HCT116 (cell line): ENCODE results near the gene HOXA1. TPM values are rescaled to one million over a fixed set of nuclear protein-coding genes. Genes with fewer than 3 reads are reported as not detected.
A peak's percentile ranks its signal among the peaks of the same experiment; 100 is the strongest.

Experiments used
- ATAC-seq: fragments of 200-7000 bp; cut with Tn5 transposase; 2 replicates; pipeline ENCODE4 v1.9.1; 2020; ENCODE audit warnings: mild to moderate bottlenecking, moderate library complexity
- BruUV-seq: library from RNA; stranded (reverse); fragments of 400-500 nt; replicated peaks from 2 replicates; lab custom pipeline; 2021; lab: Mats Ljungman, UMichigan
- CTCF ChIA-PET: fragments of 300-600 bp; sonication (Branson Sonifier 250); formaldehyde crosslinking; loops from one replicate; lab custom pipeline; 2021; ENCODE audit warnings: antibody characterized with exemption; lab: Charles Lee
- POLR2A ChIA-PET: fragments of 300-600, 350-600 bp; sonication (Branson Sonifier 250); formaldehyde crosslinking; loops from one replicate; lab custom pipeline; 2021; ENCODE audit warnings: antibody characterized with exemption; lab: Charles Lee
- RAD21 ChIA-PET, 2 experiments: fragments of 300-600 bp; sonication (Branson Sonifier 250); formaldehyde crosslinking; loops; one replicate each; lab custom pipeline; 2023; ENCODE audit warnings: low total read pairs in 2 of 2; ENCODE audit not compliant: uncharacterized antibody in 2 of 2, unreplicated experiment in 2 of 2, low non-redundant PET in 1 of 2; lab: Charles Lee
- DNase-seq: peaks from one replicate; pipeline ENCODE4 v3.0.0-alpha.2; 2010; ENCODE audit warnings: low read depth, low spot score
- H2AFZ ChIP-seq: fragments of 200-600 bp; shearing (Covaris generic), sonication (generic); 2 replicates; pipeline ENCODE4 v1.6.1; 2017; ENCODE audit warnings: low read depth, mixed run types, mixed read lengths, antibody characterized with exemption, low read length; ENCODE audit not compliant: poor library complexity, severe bottlenecking
- H3K27ac ChIP-seq: 2 replicates; pipeline ENCODE4 v1.5.1; 2012; ENCODE audit warnings: low read depth, low read length
- H3K27me3 ChIP-seq: fragments of 200-600 bp; sonication (generic); 2 replicates; pipeline ENCODE4 v1.6.1; 2016; ENCODE audit warnings: mixed run types, low read length, mixed read lengths; ENCODE audit not compliant: insufficient read depth
- H3K36me3 ChIP-seq, 2 experiments: fragments of 200-500 bp in 1 of 2; fragments of 200-600 bp in 1 of 2; sonication (Bioruptor generic) in 1 of 2; sonication (generic) in 1 of 2; 2 replicates each; pipeline versions ENCODE4 v1.5.1 to v1.6.1; 2014 to 2016; ENCODE audit warnings: low read length in 2 of 2, inconsistent platforms in 1 of 2, mixed read lengths in 1 of 2, mixed run types in 1 of 2; ENCODE audit not compliant: insufficient read depth in 2 of 2, control insufficient read depth in 1 of 2
- H3K4me1 ChIP-seq, 2 experiments: fragments of 200-600 bp in 1 of 2; sonication (generic) in 1 of 2; 2 replicates each; pipeline versions ENCODE4 v1.5.1 to v1.6.1; 2012 to 2017; ENCODE audit warnings: low read length in 2 of 2, inconsistent platforms in 1 of 2, mild to moderate bottlenecking in 1 of 2, mixed read lengths in 1 of 2, mixed run types in 1 of 2, moderate library complexity in 1 of 2; ENCODE audit not compliant: insufficient read depth in 2 of 2, control insufficient read depth in 1 of 2
- H3K4me2 ChIP-seq: fragments of 200-600 bp; sonication (generic); 2 replicates; pipeline ENCODE4 v1.6.1; 2017; ENCODE audit warnings: mixed run types, low read length, mixed read lengths
- H3K4me3 ChIP-seq, 2 experiments: fragments of 200-600 bp in 1 of 2; sonication (generic) in 1 of 2; replicated peaks in 1 of 2; 2 replicates each; pipeline ENCODE4 v1.5.1; 2011 to 2016; ENCODE audit warnings: low read length in 2 of 2, control low read depth in 1 of 2, low read depth in 1 of 2, mild to moderate bottlenecking in 1 of 2, mixed read lengths in 1 of 2, mixed run types in 1 of 2
- H3K79me2 ChIP-seq: fragments of 200-600 bp; sonication (generic); 2 replicates; pipeline ENCODE4 v1.6.1; 2017; ENCODE audit warnings: mild to moderate bottlenecking, mixed run types, low read length, moderate library complexity, mixed read lengths; ENCODE audit not compliant: insufficient read depth
- H3K9ac ChIP-seq: fragments of 200-600 bp; sonication (generic); 2 replicates; pipeline ENCODE4 v1.6.1; 2016; ENCODE audit warnings: low read length, mixed read lengths
- H3K9me2 ChIP-seq: fragments of 200-600 bp; sonication (generic), shearing (Covaris generic); 2 replicates; pipeline ENCODE4 v1.6.1; 2017; ENCODE audit warnings: mixed run types, mild to moderate bottlenecking, moderate library complexity; ENCODE audit not compliant: insufficient read depth
- H3K9me3 ChIP-seq, 2 experiments: fragments of 200-500 bp in 1 of 2; fragments of 200-600 bp in 1 of 2; sonication (Bioruptor generic) in 1 of 2; sonication (generic) in 1 of 2; 2 replicates each; pipeline ENCODE4 v1.6.1; 2014 to 2017; ENCODE audit warnings: low read length in 2 of 2, mixed read lengths in 2 of 2, inconsistent platforms in 1 of 2, low read depth in 1 of 2, mild to moderate bottlenecking in 1 of 2, mixed run types in 1 of 2, moderate library complexity in 1 of 2; ENCODE audit not compliant: control insufficient read depth in 1 of 2, insufficient read depth in 1 of 2
- H4K20me1 ChIP-seq: fragments of 200-600 bp; sonication (generic), shearing (Covaris generic); 2 replicates; pipeline ENCODE4 v1.6.1; 2017; ENCODE audit warnings: mixed run types, mild to moderate bottlenecking, moderate library complexity; ENCODE audit not compliant: insufficient read depth
- ATF3 ChIP-seq: IDR thresholded peaks from 2 replicates; pipeline ENCODE4 v1.6.1; 2012
- CBX3 ChIP-seq: IDR thresholded peaks from 2 replicates; pipeline ENCODE4 v1.6.1; 2012; ENCODE audit warnings: low read depth
- CTCF ChIP-seq, 3 experiments: fragments of 200-600 bp in 1 of 3; sonication (generic) in 1 of 3; IDR thresholded peaks in 2 of 3; conservative IDR thresholded peaks in 1 of 3; 2 replicates each; pipeline ENCODE4 v1.5.1; 2012 to 2017; ENCODE audit warnings: low read depth in 2 of 3, low read length in 2 of 3, antibody characterized with exemption in 1 of 3, borderline replicate concordance in 1 of 3, control low read depth in 1 of 3, mild to moderate bottlenecking in 1 of 3, mixed read lengths in 1 of 3, mixed run types in 1 of 3, moderate library complexity in 1 of 3; ENCODE audit not compliant: insufficient read depth in 1 of 3
- EGR1 ChIP-seq: IDR thresholded peaks from 2 replicates; pipeline ENCODE4 v1.6.1; 2012; ENCODE audit warnings: low read depth
- ELF1 ChIP-seq: IDR thresholded peaks from 2 replicates; pipeline ENCODE4 v1.6.1; 2012; ENCODE audit warnings: low read depth, borderline replicate concordance
- EZH2 ChIP-seq: fragments of 200-600 bp; sonication (generic); IDR thresholded peaks from 2 replicates; pipeline ENCODE4 v1.6.1; 2017; ENCODE audit warnings: antibody characterized with exemption, mixed run types
- EZH2phosphoT487 ChIP-seq: fragments of 200-600 bp; IDR thresholded peaks from 2 replicates; pipeline ENCODE4 v1.6.1; 2018; ENCODE audit warnings: antibody characterized with exemption, borderline replicate concordance
- FOSL1 ChIP-seq: IDR thresholded peaks from 2 replicates; pipeline ENCODE4 v1.6.1; 2012; ENCODE audit warnings: low read depth
- JUND ChIP-seq: IDR thresholded peaks from 2 replicates; pipeline ENCODE4 v1.6.1; 2012
- MAX ChIP-seq: IDR thresholded peaks from 2 replicates; pipeline ENCODE4 v1.6.1; 2012
- POLR2A ChIP-seq: IDR thresholded peaks from 2 replicates; pipeline ENCODE4 v1.7.0; 2011; ENCODE audit warnings: borderline replicate concordance; ENCODE audit not compliant: insufficient read depth, insufficient read length; ENCODE audit errors: extremely low read depth
- POLR2AphosphoS5 ChIP-seq: IDR thresholded peaks from 2 replicates; pipeline ENCODE4 v1.6.1; 2011; ENCODE audit warnings: mild to moderate bottlenecking, low read depth, low read length, moderate library complexity
- RAD21 ChIP-seq: IDR thresholded peaks from 2 replicates; pipeline ENCODE4 v1.6.1; 2012; ENCODE audit warnings: low read depth, mild to moderate bottlenecking
- SIN3A ChIP-seq: IDR thresholded peaks from 2 replicates; pipeline ENCODE4 v1.6.1; 2012; ENCODE audit warnings: low read depth
- SP1 ChIP-seq: IDR thresholded peaks from 2 replicates; pipeline ENCODE4 v1.6.1; 2012; ENCODE audit warnings: low read depth
- SRF ChIP-seq: IDR thresholded peaks from 2 replicates; pipeline ENCODE4 v1.6.1; 2012; ENCODE audit warnings: low read depth
- TCF7L2 ChIP-seq: IDR thresholded peaks from 2 replicates; pipeline ENCODE4 v1.7.0; 2011; ENCODE audit warnings: borderline replicate concordance, inconsistent platforms; ENCODE audit not compliant: insufficient read depth, insufficient read length; ENCODE audit errors: extremely low read depth
- ZBTB33 ChIP-seq: IDR thresholded peaks from 2 replicates; pipeline ENCODE4 v1.6.1; 2011; ENCODE audit warnings: mild to moderate bottlenecking, low read length, moderate library complexity; ENCODE audit not compliant: insufficient replicate concordance; ENCODE audit errors: extremely low read depth
- ZFX ChIP-seq: fragments of 450-650 bp; IDR thresholded peaks from 2 replicates; pipeline ENCODE4 v1.6.1; 2017
- ZNF274 ChIP-seq: fragments of 200-500 bp; sonication (Bioruptor generic); IDR thresholded peaks from 2 replicates; pipeline ENCODE4 v1.6.1; 2014; ENCODE audit warnings: mild to moderate bottlenecking, low read depth, low read length, inconsistent platforms
- intact Hi-C: fragments of 100-400 bp; cut with micrococcal nuclease; formaldehyde crosslinking; loops from 2 replicates; pipeline ENCODE4 v1.10.0; 2022
- total RNA-seq: library from RNA; stranded (reverse); gene quantifications from one replicate; pipeline ENCODE4 v1.2.1, GENCODE V29; 2021; ENCODE audit not compliant: unreplicated experiment

HOXA1 gene
- total RNA-seq, 1 experiment from 2014 or later = 2.8 TPM

- TF ChIP-seq ZFX (peak; percentile 60), EZH2 (no peak), EZH2phosphoT487 (no peak), TCF7L2 (peak; percentile 60), POLR2A (no peak), EGR1 (no peak), SIN3A (peak; percentile 68; the same call in 1 of the 2 replicates), CBX3 (no peak)
Observed at GRCh38 chr7:27095897-27096767, at the start of gene HOXA1 (continued).

- RAD21 ChIA-PET = no interaction called here
- ATAC-seq (no peak), DNase-seq (no peak)
- H3K9ac ChIP-seq = no peak overlapping the region
- no peak overlapping the region for H3K4me3 ChIP-seq
- CTCF ChIA-PET = no interaction called here
- peaks cover 8 to 12% of the 10 kb centered on the region in 2 experiments; a peak in 3 of 4 replicates for H3K36me3 ChIP-seq
- no peaks in the 10 kb centered on the region for H3K9me3 ChIP-seq
- peaks cover 32% of the 10 kb centered on the region for H3K79me2 ChIP-seq
- intact Hi-C loops = no loop called here
- H4K20me1 ChIP-seq = no peaks in the 10 kb centered on the region
- no TSS peak for BruUV-seq
- H3K27ac ChIP-seq = no peak overlapping the region
- no peak overlapping the region for H3K4me2 ChIP-seq
- POLR2A ChIA-PET = no interaction called here
- H3K4me1 ChIP-seq = peaks cover 15 to 31% of the 10 kb centered on the region in 2 experiments
- no peak overlapping the region for H2AFZ ChIP-seq
- H3K9me2 ChIP-seq = no peaks in the 10 kb centered on the region
- no peaks in the 10 kb centered on the region for H3K27me3 ChIP-seq
- TF ChIP-seq JUND (no peak), EGR1 (no peak), TCF7L2 (no peak), CBX3 (no peak), CTCF (IDR thresholded peaks at IDR 0.05 in 2 of 3, conservative IDR thresholded peaks at IDR 0.05 in 1 of 3; ENCODE audit: borderline replicate concordance in 1 of 3, insufficient read depth in 1 of 3, low read depth in 2 of 3, low read length in 2 of 3) (no peak), SP1 (no peak), FOSL1 (no peak), MAX (no peak), EZH2phosphoT487 (no peak), ZBTB33 (no peak), SRF (no peak), ELF1 (no peak), RAD21 (no peak), ZNF274 (no peak), ATF3 (no peak), POLR2A (no peak), POLR2AphosphoS5 (no peak), SIN3A (no peak)
Observed at GRCh38 chr7:27145165-27145913, 49.5 kb upstream of the HOXA1 start.
